Thyroid gland (tissue), 4 donors: Measurements from ENCODE around the gene KCTD8. TPM values are rescaled to one million over a fixed set of nuclear protein-coding genes. Genes with fewer than 3 reads are reported as not detected.

Experiments
- DNase-seq, 2 donors: peaks; one replicate each; pipeline ENCODE4 v3.0.0-alpha.2; 2019
- H3K27ac ChIP-seq, 3 donors: fragments of 200-600 bp; sonication (generic); 1 replicate in 2 of 3; 2 replicates in 1 of 3; pipeline ENCODE4 v1.5.1; 2016 to 2019; ENCODE audit warnings: mild to moderate bottlenecking in 1 of 3, moderate library complexity in 1 of 3
- H3K27me3 ChIP-seq: fragments of 200-600 bp; sonication (generic); one replicate; pipeline ENCODE4 v1.5.1; 2019
- H3K36me3 ChIP-seq, 2 donors: fragments of 200-600 bp; sonication (generic); one replicate each; pipeline ENCODE4 v1.5.1; 2016 to 2019
- H3K4me1 ChIP-seq, 2 donors: fragments of 200-600 bp; sonication (generic); one replicate each; pipeline ENCODE4 v1.5.1; 2017 to 2019
- H3K4me3 ChIP-seq, 3 donors: fragments of 200-600 bp; sonication (generic); replicated peaks in 1 of 3; 1 replicate in 2 of 3; 2 replicates in 1 of 3; pipeline ENCODE4 v1.5.1; 2016; ENCODE audit warnings: mild to moderate bottlenecking in 1 of 3
- H3K9me3 ChIP-seq: fragments of 200-600 bp; sonication (generic); one replicate; pipeline ENCODE4 v1.5.1; 2017
- CTCF ChIP-seq, 6 experiments: fragments of 200-600 bp in 3 of 6; fragments of 450-650 bp in 3 of 6; sonication (generic) in 3 of 6; IDR thresholded peaks; one replicate each; pipeline ENCODE4 v1.5.1; 2016 to 2019; ENCODE audit warnings: antibody characterized with exemption in 6 of 6, mild to moderate bottlenecking in 2 of 6, inconsistent platforms in 1 of 6, moderate library complexity in 1 of 6
- POLR2A ChIP-seq, 2 donors: fragments of 450-650 bp; IDR thresholded peaks; one replicate each; pipeline ENCODE4 v1.6.1; 2017; ENCODE audit warnings: antibody characterized with exemption in 2 of 2, mild to moderate bottlenecking in 2 of 2, moderate library complexity in 1 of 2
- WGBS, 2 donors: methylation state at CpG; one replicate each; pipeline ENCODE4 v1.1.5; 2017; 5-methylcytosine and 5-hydroxymethylcytosine counted together
- intact Hi-C: fragments of 100-400 bp; cut with DNase I; formaldehyde crosslinking; loops from one replicate; pipeline ENCODE4 v1.15.1; 2023
- total RNA-seq, 4 donors: library from RNA; depleted of rRNA; stranded (reverse); fragments of >200 nt; gene quantifications; one replicate each; pipeline ENCODE4 v1.2.3, GENCODE V29; 2016

Gene KCTD8
- total RNA-seq, 4 donors from 2014 or later: 5.8 to 16.8 (median 16.0) TPM

DNA sequence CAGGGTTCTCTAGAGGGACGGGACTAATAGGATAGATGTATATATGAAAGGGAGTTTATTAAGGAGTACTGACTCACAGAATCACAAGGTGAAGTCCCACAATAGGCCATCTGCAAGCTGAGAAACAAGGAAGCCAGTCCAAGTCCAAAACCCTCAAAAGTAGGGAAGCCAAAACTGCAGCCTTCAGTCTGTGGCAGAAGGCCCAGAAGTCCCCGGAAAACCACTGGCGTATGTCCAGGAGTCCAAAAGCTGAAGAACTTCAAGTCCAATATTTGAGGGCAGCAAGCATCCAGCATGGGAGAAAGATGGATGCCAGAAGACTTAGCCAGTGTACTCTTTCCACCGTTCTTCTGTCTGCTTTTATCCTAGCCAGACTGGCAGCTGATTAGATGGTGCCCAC, 227.2 kb downstream of the KCTD8 start:
- H3K4me1 ChIP-seq: no peaks in the 10 kb centered on the region
- H3K4me3 ChIP-seq: no peak overlapping the region
- no peaks in the 10 kb centered on the region for H3K36me3 ChIP-seq
- intact Hi-C loops: no loop called here
- no peaks in the 10 kb centered on the region for H3K27me3 ChIP-seq
- WGBS, 2 donors: 82 to 92% methylated on average over 4 of the region's 4 CpGs
- no peak overlapping the region for H3K27ac ChIP-seq
- H3K9me3 ChIP-seq: no peaks in the 10 kb centered on the region
- TF ChIP-seq POLR2A (IDR thresholded peaks at IDR 0.05): no peak
- no peak for TF ChIP-seq CTCF (IDR thresholded peaks at IDR 0.05)
- no peak for DNase-seq

GRCh38 chr4:44210750-44211149, 237.9 kb downstream of the KCTD8 start:
- no peak for DNase-seq
- TF ChIP-seq POLR2A (IDR thresholded peaks at IDR 0.05): no peak
- no peak for TF ChIP-seq CTCF (IDR thresholded peaks at IDR 0.05)
- Histone ChIP-seq H3K36me3 (no peaks in the 10 kb centered on the region), H3K4me3 (no peak overlapping the region), H3K9me3 (no peaks in the 10 kb centered on the region), H3K27ac (no peak overlapping the region), H3K4me1 (no peaks in the 10 kb centered on the region), H3K27me3 (no peaks in the 10 kb centered on the region)
- intact Hi-C loops: no loop called here

DNA sequence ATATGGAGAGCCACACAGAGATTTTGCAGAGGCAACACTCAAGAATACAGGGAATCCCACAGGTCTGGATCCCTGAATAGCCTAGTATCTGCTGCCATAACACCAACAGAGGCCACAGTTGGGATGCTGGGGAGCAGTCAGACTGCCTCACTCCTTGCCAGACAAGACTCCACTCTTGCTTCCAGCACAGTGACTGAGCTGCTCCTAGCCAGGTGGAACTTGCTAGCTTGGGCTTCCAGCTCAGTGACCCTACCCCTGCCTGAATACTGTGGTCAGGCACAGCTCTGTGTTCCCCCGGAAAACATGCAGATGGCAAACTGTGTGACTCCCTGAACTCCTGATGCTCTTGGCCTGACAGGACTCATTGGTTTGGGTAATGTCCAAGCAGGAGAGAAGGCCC, 251.8 kb downstream of the KCTD8 start:
- no peaks in the 10 kb centered on the region for H3K27me3 ChIP-seq
- WGBS, 2 donors: 100% methylated on average over 1 of the region's 1 CpG
- TF ChIP-seq CTCF (IDR thresholded peaks at IDR 0.05) (no peak), POLR2A (IDR thresholded peaks at IDR 0.05) (no peak)
- H3K9me3 ChIP-seq: peaks cover 3% of the 10 kb centered on the region
- H3K27ac ChIP-seq: no peak overlapping the region
- no peaks in the 10 kb centered on the region for H3K36me3 ChIP-seq
- H3K4me3 ChIP-seq: no peak overlapping the region
- DNase-seq: no peak
- H3K4me1 ChIP-seq: no peaks in the 10 kb centered on the region
- intact Hi-C loops: no loop called here

- no peaks in the 10 kb centered on the region for H3K4me1 ChIP-seq
- peaks cover 3% of the 10 kb centered on the region for H3K9me3 ChIP-seq
- 73 to 89% methylated on average over 1 of the region's 1 CpG for WGBS, 2 donors
Measured at GRCh38 chr4:44194365-44194764, 254.2 kb downstream of the KCTD8 start.

DNA sequence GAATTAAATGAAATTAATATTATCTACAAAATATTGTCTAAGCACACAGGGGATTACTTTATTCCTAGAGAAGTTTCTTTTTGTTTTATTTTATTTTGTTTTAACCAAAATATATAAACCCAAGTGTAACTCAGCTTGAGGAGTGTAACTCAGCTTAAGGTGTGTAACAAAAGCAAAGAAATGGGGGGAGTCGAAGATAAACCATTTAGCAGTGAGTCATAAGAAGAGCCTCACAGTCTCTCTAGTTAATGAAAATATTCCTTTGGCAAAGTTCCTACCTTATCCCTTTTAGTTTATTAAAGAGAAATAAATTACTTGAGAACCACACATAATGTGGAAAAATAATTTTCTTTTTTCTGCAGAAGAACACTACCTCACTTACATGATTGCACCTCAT, 261.8 kb downstream of the KCTD8 start:
- no peaks in the 10 kb centered on the region for H3K36me3 ChIP-seq
- H3K4me3 ChIP-seq: no peak overlapping the region
- H3K27me3 ChIP-seq: no peaks in the 10 kb centered on the region
- H3K27ac ChIP-seq: no peak overlapping the region
- TF ChIP-seq POLR2A (IDR thresholded peaks at IDR 0.05) (no peak), CTCF (IDR thresholded peaks at IDR 0.05) (no peak)
- no peaks in the 10 kb centered on the region for H3K9me3 ChIP-seq
- no peaks in the 10 kb centered on the region for H3K4me1 ChIP-seq
- intact Hi-C loops: no loop called here
- WGBS, 2 donors: 89 to 96% methylated on average over 1 of the region's 1 CpG
- DNase-seq: no peak

More at GRCh38 chr4:44194365-44194764, 254.2 kb downstream of the KCTD8 start:
- Histone ChIP-seq H3K4me3 (no peak overlapping the region), H3K27me3 (no peaks in the 10 kb centered on the region), H3K27ac (no peak overlapping the region), H3K36me3 (no peaks in the 10 kb centered on the region)
- intact Hi-C loops: no loop called here
- TF ChIP-seq POLR2A (IDR thresholded peaks at IDR 0.05) (no peak), CTCF (IDR thresholded peaks at IDR 0.05) (no peak)
- no peak for DNase-seq
